Astrocyte of the spinal cord (primary cell): Measurements from ENCODE around the gene PPOX.

ENCODE experiments used
- DNase-seq: peaks from one replicate; pipeline ENCODE4 v3.0.0; 2011; ENCODE audit warnings: low read depth, low spot score
- H3K4me3 ChIP-seq: 2 replicates; pipeline ENCODE4 v1.5.1; 2011; ENCODE audit warnings: low read depth, mild to moderate bottlenecking, low read length, moderate library complexity
- in situ Hi-C: cut with HindIII; loops from 2 replicates; pipeline ENCODE4 v1.10.0; 2017; ENCODE audit warnings: low sequenced_read_pairs
- TF ChIP-seq, protein P1 (sequence below): IDR thresholded peaks from 2 replicates; pipeline ENCODE4 v1.5.1; 2012; ENCODE audit warnings: low read depth, mild to moderate bottlenecking, low read length, inconsistent platforms

Gene PPOX

DNA sequence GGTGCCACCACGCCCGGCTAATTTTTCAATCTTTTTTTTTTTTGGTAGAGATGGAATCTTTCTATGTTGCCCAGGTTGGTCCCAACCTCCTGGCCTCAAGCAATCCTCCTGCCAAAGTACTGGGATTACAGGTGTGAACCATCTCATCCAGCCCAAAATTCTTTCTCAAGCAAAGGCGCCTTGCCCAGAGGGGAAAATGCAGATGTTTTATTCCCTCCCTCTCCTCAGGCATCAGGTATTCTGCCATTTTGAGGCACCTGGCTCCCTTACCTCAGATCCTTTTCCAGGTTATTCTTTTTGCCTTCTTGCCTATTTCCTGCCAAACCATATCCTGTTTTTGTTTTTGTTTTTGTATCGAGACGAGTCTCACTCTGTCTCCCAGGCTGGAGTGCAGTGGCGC is 22.2 kb downstream of the PPOX start:
- TF ChIP-seq, protein P1, sequence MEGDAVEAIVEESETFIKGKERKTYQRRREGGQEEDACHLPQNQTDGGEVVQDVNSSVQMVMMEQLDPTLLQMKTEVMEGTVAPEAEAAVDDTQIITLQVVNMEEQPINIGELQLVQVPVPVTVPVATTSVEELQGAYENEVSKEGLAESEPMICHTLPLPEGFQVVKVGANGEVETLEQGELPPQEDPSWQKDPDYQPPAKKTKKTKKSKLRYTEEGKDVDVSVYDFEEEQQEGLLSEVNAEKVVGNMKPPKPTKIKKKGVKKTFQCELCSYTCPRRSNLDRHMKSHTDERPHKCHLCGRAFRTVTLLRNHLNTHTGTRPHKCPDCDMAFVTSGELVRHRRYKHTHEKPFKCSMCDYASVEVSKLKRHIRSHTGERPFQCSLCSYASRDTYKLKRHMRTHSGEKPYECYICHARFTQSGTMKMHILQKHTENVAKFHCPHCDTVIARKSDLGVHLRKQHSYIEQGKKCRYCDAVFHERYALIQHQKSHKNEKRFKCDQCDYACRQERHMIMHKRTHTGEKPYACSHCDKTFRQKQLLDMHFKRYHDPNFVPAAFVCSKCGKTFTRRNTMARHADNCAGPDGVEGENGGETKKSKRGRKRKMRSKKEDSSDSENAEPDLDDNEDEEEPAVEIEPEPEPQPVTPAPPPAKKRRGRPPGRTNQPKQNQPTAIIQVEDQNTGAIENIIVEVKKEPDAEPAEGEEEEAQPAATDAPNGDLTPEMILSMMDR, result no peak
- no peak overlapping the region for H3K4me3 ChIP-seq
- in situ Hi-C loops, result no loop called here
- no peak for DNase-seq

DNA sequence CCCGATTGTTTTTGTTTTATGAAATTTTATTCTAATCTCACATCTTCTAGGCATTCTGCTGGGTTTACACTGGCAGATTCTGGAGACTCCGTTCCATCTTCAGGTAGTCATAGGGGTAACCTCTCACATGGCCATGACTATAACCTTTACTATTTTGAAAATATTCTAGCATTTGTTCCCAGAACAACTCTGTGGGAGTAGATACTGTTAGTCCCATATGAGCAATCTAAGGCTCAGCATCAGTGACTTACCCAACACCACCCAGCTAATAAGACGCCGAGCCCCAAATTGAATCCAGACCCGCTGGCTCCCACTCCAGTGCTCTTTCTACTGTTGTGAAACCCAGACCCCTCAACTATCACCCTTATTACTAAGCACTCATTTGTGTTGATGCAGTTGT is 22.8 kb downstream of the PPOX start:
- DNase-seq, result no peak
- in situ Hi-C loops, result no loop called here
- no peak overlapping the region for H3K4me3 ChIP-seq
- TF ChIP-seq, protein P1, result no peak

DNA sequence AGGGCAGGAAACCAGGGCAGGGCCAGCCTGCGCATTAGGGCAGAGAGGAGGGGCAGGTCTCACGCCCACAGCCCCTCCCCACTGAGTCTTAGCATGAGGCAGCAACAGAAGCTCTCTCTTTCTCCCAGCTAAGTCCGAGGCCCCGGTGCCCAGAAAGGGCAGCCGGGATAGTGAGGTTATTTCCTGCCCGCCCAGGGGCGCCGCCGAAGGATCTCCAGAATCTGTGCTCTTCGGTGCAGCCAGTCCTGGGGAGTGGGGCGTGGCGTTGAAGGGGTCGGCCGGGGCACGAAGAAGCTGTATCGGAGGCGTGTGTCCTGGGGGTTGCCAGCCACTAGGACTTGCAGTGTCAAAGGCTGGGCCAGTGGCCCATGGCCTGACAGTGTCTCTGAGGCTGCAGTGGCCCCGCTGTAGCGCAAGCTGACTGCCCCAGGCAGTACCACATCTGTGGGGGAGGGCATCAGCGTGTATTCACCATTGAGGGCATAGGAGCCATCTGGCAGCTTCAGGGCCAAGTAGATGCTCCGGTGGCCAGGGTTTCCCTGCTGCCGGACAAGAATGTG is 24.8 kb downstream of the PPOX start:
- in situ Hi-C loops, result no loop called here
- TF ChIP-seq, protein P1, result no peak
- no peak for DNase-seq
- H3K4me3 ChIP-seq, result no peak overlapping the region

DNA sequence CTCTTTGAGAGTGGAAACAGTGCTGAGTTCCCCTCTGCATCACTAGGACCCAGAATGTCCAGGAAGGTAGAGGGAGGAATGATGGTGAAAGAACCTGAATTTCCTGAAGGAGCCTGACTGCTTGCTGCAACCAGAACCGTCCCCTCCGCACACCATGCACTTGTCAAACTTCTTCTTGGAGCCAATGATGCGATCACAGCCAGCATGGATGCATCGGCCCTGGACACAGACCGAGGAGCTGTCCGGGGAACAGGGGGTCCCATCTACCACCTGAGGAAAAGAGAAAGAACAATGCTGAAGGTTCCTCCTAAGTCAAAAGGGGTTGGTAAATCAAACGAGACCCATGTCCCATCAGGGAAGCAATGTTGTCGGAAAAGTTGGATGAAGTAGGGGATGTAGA is 25.7 kb downstream of the PPOX start:
- no peak for DNase-seq
- TF ChIP-seq, protein P1, result no peak
- in situ Hi-C loops, result no loop called here
- H3K4me3 ChIP-seq, result no peak overlapping the region

DNA sequence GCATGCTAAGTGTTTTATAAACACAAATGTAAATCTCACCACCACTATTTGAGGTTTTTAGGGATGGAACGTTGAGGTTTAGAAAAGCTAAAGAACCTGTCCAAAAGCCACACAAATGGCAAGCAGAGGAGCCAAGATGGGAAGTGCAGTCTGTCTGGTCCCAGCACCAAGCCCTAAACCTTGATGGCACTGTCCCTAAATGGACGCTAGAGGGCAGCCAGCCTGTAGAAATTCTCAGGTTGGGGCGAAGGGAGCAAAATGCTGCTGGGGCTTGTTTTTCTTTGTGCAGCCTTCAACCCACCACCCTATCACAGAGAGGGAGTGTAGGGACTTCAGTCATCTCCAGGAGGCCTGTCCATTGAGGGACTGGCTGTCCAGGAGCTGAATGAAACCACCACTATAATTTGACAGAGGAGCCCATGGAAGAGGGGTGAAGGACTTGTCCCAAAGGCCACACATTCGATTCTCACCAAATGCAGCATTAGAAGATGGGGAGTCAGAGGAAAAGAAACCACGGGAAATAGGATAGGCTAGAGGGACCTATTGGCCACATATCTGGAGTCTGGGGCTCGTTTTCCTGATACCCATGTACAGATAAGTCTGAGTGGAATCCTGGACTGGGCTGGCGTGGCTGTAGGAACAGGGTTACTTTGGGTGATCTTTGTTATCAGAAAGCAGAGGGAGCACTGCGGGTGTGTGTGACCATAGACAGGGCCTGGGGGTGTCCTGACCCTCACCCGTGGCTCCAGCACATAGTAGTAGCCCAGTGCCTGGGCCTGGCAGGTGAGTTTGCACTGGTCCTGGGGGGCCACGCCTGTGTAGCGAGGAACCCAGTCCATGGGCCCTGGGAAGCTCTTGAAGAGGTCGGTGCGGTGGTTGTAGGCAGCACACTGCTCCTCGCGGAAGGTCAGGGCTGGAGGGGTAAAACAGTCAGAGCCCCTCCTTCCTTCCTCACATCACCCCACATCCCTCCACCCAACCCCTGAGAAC is 26.5 kb downstream of the PPOX start:
- DNase-seq, result peak; percentile 65
- H3K4me3 ChIP-seq, result no peak overlapping the region
- in situ Hi-C loops, result no loop called here
- TF ChIP-seq, protein P1, result peak; percentile 97

DNA sequence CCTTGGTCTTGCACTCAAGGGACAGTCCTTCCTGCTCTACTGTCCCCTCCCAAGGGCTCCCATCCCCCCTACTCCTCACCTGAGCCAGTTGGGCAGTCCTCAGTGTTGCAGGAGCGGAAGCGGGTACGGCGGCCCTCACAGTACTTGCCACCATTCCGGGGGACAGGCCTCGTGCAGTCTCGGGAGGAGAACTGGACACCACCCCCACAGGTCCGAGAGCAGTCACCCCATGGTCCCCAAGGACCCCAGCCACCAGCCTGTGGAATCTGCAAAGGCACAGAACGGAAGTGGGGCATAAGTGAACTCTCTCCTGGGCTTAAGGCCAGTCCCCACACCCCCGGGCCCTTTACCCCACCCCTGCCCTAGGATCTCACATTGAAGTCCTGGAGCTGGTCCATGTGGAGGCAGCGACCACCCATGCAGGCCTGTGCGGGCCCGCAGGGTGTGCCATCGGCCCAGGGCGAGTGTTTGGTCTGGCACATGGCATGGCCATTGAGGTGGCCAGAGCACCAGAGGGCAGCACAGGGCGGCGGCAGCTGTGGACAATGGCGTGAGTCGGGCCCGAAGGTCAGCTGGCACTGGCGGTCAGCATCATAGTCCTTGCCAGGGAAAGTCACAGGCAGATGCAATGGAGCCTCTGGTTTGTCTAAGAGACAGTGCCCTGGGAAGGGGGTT is 27.5 kb downstream of the PPOX start:
- TF ChIP-seq, protein P1, result no peak
- no peak for DNase-seq
- in situ Hi-C loops, result no loop called here
- H3K4me3 ChIP-seq, result no peak overlapping the region
